H9 (cell line): ENCODE measurements around the gene ULK4. TPM values are rescaled to one million over a fixed set of nuclear protein-coding genes. Genes with fewer than 3 reads are reported as not detected.

Source experiments
- DNase-seq: peaks from one replicate; pipeline ENCODE4 v3.0.0-alpha.2; 2017
- H2AFZ ChIP-seq: one replicate; pipeline ENCODE4 v1.6.1; 2013; ENCODE audit warnings: mild to moderate bottlenecking, low read length, control low read depth, moderate library complexity
- H2AK5ac ChIP-seq: 2 replicates; pipeline ENCODE4 v1.6.1; 2013; ENCODE audit warnings: low read length, control low read depth, mixed read lengths; ENCODE audit not compliant: insufficient read length
- H2BK120ac ChIP-seq: one replicate; pipeline ENCODE4 v1.6.1; 2013; ENCODE audit warnings: low read depth, mild to moderate bottlenecking, low read length, control low read depth, inconsistent platforms; ENCODE audit not compliant: poor library complexity, severe bottlenecking
- H2BK12ac ChIP-seq: 2 replicates; pipeline ENCODE4 v1.6.1; 2013; ENCODE audit warnings: low read length, control low read depth, mixed read lengths, low read depth; ENCODE audit not compliant: insufficient read length
- H2BK15ac ChIP-seq: 2 replicates; pipeline ENCODE4 v1.6.1; 2013; ENCODE audit warnings: low read depth, low read length, control low read depth
- H2BK20ac ChIP-seq: one replicate; pipeline ENCODE4 v1.6.1; 2013; ENCODE audit warnings: low read depth, mild to moderate bottlenecking, low read length, control low read depth, inconsistent platforms; ENCODE audit not compliant: poor library complexity, severe bottlenecking
- H2BK5ac ChIP-seq: 2 replicates; pipeline ENCODE4 v1.6.1; 2013; ENCODE audit warnings: low read length, control low read depth, mixed read lengths; ENCODE audit not compliant: insufficient read length
- H3K14ac ChIP-seq: 2 replicates; pipeline ENCODE4 v1.6.1; 2013; ENCODE audit warnings: low read length, control low read depth; ENCODE audit not compliant: insufficient read depth
- H3K18ac ChIP-seq: 2 replicates; pipeline ENCODE4 v1.6.1; 2013; ENCODE audit warnings: low read depth, mild to moderate bottlenecking, mixed read lengths, low read length, control low read depth; ENCODE audit not compliant: insufficient read length
- H3K23ac ChIP-seq: 2 replicates; pipeline ENCODE4 v1.6.1; 2013; ENCODE audit warnings: low read length, control low read depth, mixed read lengths, low read depth; ENCODE audit not compliant: insufficient read length
- H3K23me2 ChIP-seq: 2 replicates; pipeline ENCODE4 v1.6.1; 2013; ENCODE audit warnings: low read depth, mild to moderate bottlenecking, mixed read lengths, low read length, control low read depth; ENCODE audit not compliant: insufficient read length, poor library complexity, severe bottlenecking
- H3K27ac ChIP-seq: 2 replicates; pipeline ENCODE4 v1.5.1; 2013; ENCODE audit warnings: low read length, control low read depth, mixed read lengths, low read depth; ENCODE audit not compliant: insufficient read length
- H3K27me3 ChIP-seq: 2 replicates; pipeline ENCODE4 v1.6.1; 2013; ENCODE audit warnings: low read length, control low read depth, inconsistent platforms; ENCODE audit not compliant: insufficient read depth
- H3K4ac ChIP-seq: 2 replicates; pipeline ENCODE4 v1.6.1; 2013; ENCODE audit warnings: low read depth, mild to moderate bottlenecking, control low read depth, inconsistent platforms, low read length, moderate library complexity
- H3K4me1 ChIP-seq: 2 replicates; pipeline ENCODE4 v1.6.1; 2013; ENCODE audit warnings: low read length, control low read depth, inconsistent platforms; ENCODE audit not compliant: insufficient read depth
- H3K4me2 ChIP-seq: 2 replicates; pipeline ENCODE4 v1.6.1; 2013; ENCODE audit warnings: low read length, control low read depth, mixed read lengths; ENCODE audit not compliant: insufficient read length, insufficient read depth
- H3K56ac ChIP-seq: 2 replicates; pipeline ENCODE4 v1.6.1; 2013; ENCODE audit warnings: low read depth, mild to moderate bottlenecking, mixed read lengths, low read length, control low read depth; ENCODE audit not compliant: insufficient read length
- H3K79me1 ChIP-seq: 2 replicates; pipeline ENCODE4 v1.6.1; 2013; ENCODE audit warnings: low read depth, mild to moderate bottlenecking, moderate library complexity, low read length, control low read depth, inconsistent platforms; ENCODE audit not compliant: insufficient read depth, poor library complexity, severe bottlenecking
- H3K79me2 ChIP-seq: 2 replicates; pipeline ENCODE4 v1.6.1; 2013; ENCODE audit warnings: low read length, control low read depth, inconsistent platforms; ENCODE audit not compliant: insufficient read depth
- H3K9ac ChIP-seq: 2 replicates; pipeline ENCODE4 v1.6.1; 2013; ENCODE audit warnings: low read length, control low read depth, mixed read lengths; ENCODE audit not compliant: insufficient read length; ENCODE audit errors: extremely low read depth
- H3K9me3 ChIP-seq: one replicate; pipeline ENCODE4 v1.6.1; 2013; ENCODE audit warnings: low read depth, low read length, inconsistent platforms; ENCODE audit not compliant: control insufficient read depth
- H3T11ph ChIP-seq: one replicate; pipeline ENCODE4 v1.6.1; 2013; ENCODE audit warnings: mild to moderate bottlenecking, low read length, control low read depth, inconsistent platforms
- H4K20me1 ChIP-seq: one replicate; pipeline ENCODE4 v1.6.1; 2013; ENCODE audit not compliant: control insufficient read depth, insufficient read length, insufficient read depth
- H4K5ac ChIP-seq: 2 replicates; pipeline ENCODE4 v1.6.1; 2013; ENCODE audit warnings: low read depth, mild to moderate bottlenecking, mixed read lengths, low read length, control low read depth; ENCODE audit not compliant: insufficient read length
- H4K8ac ChIP-seq: replicated peaks from 2 replicates; pipeline ENCODE4 v1.6.1; 2013; ENCODE audit warnings: low read length, control low read depth, mixed read lengths, low read depth; ENCODE audit not compliant: insufficient read length
- H4K91ac ChIP-seq: 2 replicates; pipeline ENCODE4 v1.6.1; 2013; ENCODE audit warnings: low read depth, mild to moderate bottlenecking, moderate library complexity, mixed read lengths, low read length, control low read depth; ENCODE audit not compliant: insufficient read length
- H3K27ac Mint-ChIP-seq, 3 experiments: 2 replicates in 2 of 3; 3 replicates in 1 of 3; pipeline ENCODE4 v1.8.0; 2020 to 2021; ENCODE audit warnings: mixed read lengths in 3 of 3, mild to moderate bottlenecking in 1 of 3, moderate library complexity in 1 of 3
- H3K27me3 Mint-ChIP-seq: 2 replicates; pipeline ENCODE4 v1.8.0; 2021; ENCODE audit warnings: low read depth, mild to moderate bottlenecking, moderate library complexity, mixed read lengths
- H3K36me3 Mint-ChIP-seq, 3 experiments: 2 replicates in 2 of 3; 3 replicates in 1 of 3; pipeline ENCODE4 v1.8.0; 2020 to 2021; ENCODE audit warnings: low read depth in 3 of 3, mixed read lengths in 3 of 3; ENCODE audit not compliant: insufficient read depth in 1 of 3
- H3K4me1 Mint-ChIP-seq, 2 experiments: 2 replicates each; pipeline ENCODE4 v1.8.0; 2020; ENCODE audit warnings: mixed read lengths in 2 of 2
- H3K4me3 Mint-ChIP-seq, 2 experiments: 2 replicates in 1 of 2; 3 replicates in 1 of 2; pipeline ENCODE4 v1.8.0; 2020 to 2021; ENCODE audit warnings: mild to moderate bottlenecking in 2 of 2, mixed read lengths in 2 of 2, moderate library complexity in 1 of 2
- H3K9me3 Mint-ChIP-seq, 2 experiments: 2 replicates in 1 of 2; 3 replicates in 1 of 2; pipeline ENCODE4 v1.8.0; 2020; ENCODE audit warnings: mild to moderate bottlenecking in 2 of 2, mixed read lengths in 2 of 2, moderate library complexity in 1 of 2
- CTCF ChIP-seq: fragments of 200-600 bp; sonication (generic); conservative IDR thresholded peaks from 3 replicates; pipeline ENCODE4 v1.8.0; 2021; ENCODE audit warnings: antibody characterized with exemption, mild to moderate bottlenecking
- WGBS: extraction: QIAGEN DNeasy Blood & Tissue Kit; methylation state at CpG from one replicate; pipeline ENCODE4 v1.1.7; 2013; ENCODE audit warnings: missing lambda C conversion rate, low lambda C conversion rate, mixed read lengths; ENCODE audit not compliant: insufficient read length; ENCODE audit errors: extremely low coverage; 5-methylcytosine and 5-hydroxymethylcytosine counted together
- total RNA-seq: library from RNA; stranded (reverse); gene quantifications from 2 replicates; pipeline ENCODE4 v1.2.1, GENCODE V29; 2021

The ULK4 gene
- total RNA-seq, 1 experiment from 2014 or later, result 12.9 TPM

DNA sequence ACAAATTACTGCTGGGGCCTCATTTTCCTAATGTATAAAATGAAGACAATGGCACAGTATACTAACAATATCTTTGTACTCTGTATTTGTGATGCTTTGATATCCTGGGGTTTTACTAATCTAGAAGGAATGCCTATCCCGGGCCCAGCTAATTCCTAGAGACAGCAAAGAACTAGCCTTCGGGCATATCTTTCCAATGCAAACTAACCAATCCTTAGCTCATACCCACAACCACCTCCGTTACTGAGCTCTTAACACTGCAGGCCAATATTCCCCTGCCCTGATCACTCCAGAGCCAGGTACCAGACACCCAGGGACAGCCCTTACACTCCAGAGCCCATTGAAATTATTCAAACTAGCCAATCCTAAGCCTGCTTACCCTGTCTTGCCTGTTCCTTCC, 309.0 kb downstream of the ULK4 start:
- Histone ChIP-seq H3K18ac (no peak overlapping the region), H2BK120ac (no peak overlapping the region), H3K79me1 (no peaks in the 10 kb centered on the region), H3T11ph (no peak overlapping the region), H3K56ac (no peak overlapping the region), H3K9ac (no peak overlapping the region), H2AK5ac (no peak overlapping the region), H3K9me3 (peaks cover 8% of the 10 kb centered on the region), H4K20me1 (no peaks in the 10 kb centered on the region), H3K23me2 (no peaks in the 10 kb centered on the region), H3K4me2 (no peak overlapping the region), H3K14ac (no peak overlapping the region), H3K79me2 (no peaks in the 10 kb centered on the region; the same call in 1 of the 2 replicates), H2AFZ (no peak overlapping the region), H2BK20ac (no peak overlapping the region), H4K8ac (no peak overlapping the region), H3K27me3 (no peaks in the 10 kb centered on the region), H3K4ac (no peak overlapping the region), H3K4me1 (no peaks in the 10 kb centered on the region; the same call in 1 of the 2 replicates), H2BK15ac (no peak overlapping the region), H3K23ac (no peak overlapping the region), H2BK12ac (no peak overlapping the region), H4K91ac (no peak overlapping the region), H3K27ac (no peak overlapping the region), H4K5ac (no peak overlapping the region), H2BK5ac (no peak overlapping the region)
- Mint-ChIP-seq H3K4me1 (peaks cover 23% of the 10 kb centered on the region in 2 experiments), H3K9me3 (peaks cover 23 to 24% of the 10 kb centered on the region in 2 experiments), H3K27ac (peak overlapping the region; percentile 54 to 63 (median 58); a peak in 4 of 7 replicates), H3K4me3 (no peak overlapping the region), H3K27me3 (peaks cover 1% of the 10 kb centered on the region; the same call in 1 of the 2 replicates), H3K36me3 (peaks cover 12 to 25% (median 18%) of the 10 kb centered on the region in 3 experiments)
- no peak for DNase-seq
- TF ChIP-seq CTCF, result no peak
- WGBS, result no CpG with 5 or more reads among the region's 3 CpGs
